Activated CD8-positive, alpha-beta T cell treated with anti-CD3 and anti-CD28 coated beads, Interleukin-2, amount 10 ng/mL, durations not matched to agents 7 days and 5 days (primary cell): Measurements from ENCODE around the gene MBLAC1. TPM values are rescaled to one million over a fixed set of nuclear protein-coding genes. Genes with fewer than 3 reads are reported as not detected.
A peak's percentile ranks its signal among the peaks of the same experiment; 100 is the strongest.

Experiments
- ATAC-seq: fragments of 150-1000 bp; cut with Tn5 transposase; one replicate; pipeline ENCODE4 v1.10.0; 2021; ENCODE audit warnings: moderate library complexity
- CTCF ChIA-PET: fragments of 350-600 bp; sonication (Branson Sonifier 250); formaldehyde crosslinking; loops from one replicate; lab custom pipeline; 2021; ENCODE audit warnings: antibody characterized with exemption; lab: Charles Lee
- POLR2A ChIA-PET: fragments of 350-600 bp; sonication (Branson Sonifier 250); formaldehyde crosslinking; loops from one replicate; lab custom pipeline; 2021; ENCODE audit warnings: antibody characterized with exemption; lab: Charles Lee
- DNase-seq: peaks from one replicate; pipeline ENCODE4 v3.0.0-alpha.2; 2020
- H3K27ac Mint-ChIP-seq: one replicate; pipeline ENCODE4 v1.8.0; 2021; ENCODE audit warnings: mild to moderate bottlenecking, mixed read lengths
- H3K27me3 Mint-ChIP-seq: one replicate; pipeline ENCODE4 v1.8.0; 2021; ENCODE audit warnings: low read depth, mixed read lengths
- H3K36me3 Mint-ChIP-seq: one replicate; pipeline ENCODE4 v1.8.0; 2021; ENCODE audit warnings: low read depth, mixed read lengths
- H3K4me1 Mint-ChIP-seq: one replicate; pipeline ENCODE4 v1.8.0; 2021; ENCODE audit warnings: low read depth, mixed read lengths
- H3K4me3 Mint-ChIP-seq: one replicate; pipeline ENCODE4 v1.8.0; 2021; ENCODE audit warnings: mild to moderate bottlenecking, mixed read lengths
- H3K9me3 Mint-ChIP-seq: one replicate; pipeline ENCODE4 v1.8.0; 2022; ENCODE audit warnings: mixed read lengths; ENCODE audit not compliant: insufficient read depth
- total RNA-seq, 2 experiments: library from RNA; stranded (reverse); gene quantifications; one replicate each; pipeline ENCODE4 v1.2.3, GENCODE V29; 2021

Gene MBLAC1
- total RNA-seq, result 1 to 10 TPM; 4.3 to 5.7 TPM

GRCh38 chr7:100126931-100127865 is at the start of gene MBLAC1:
Gene MBLAC1 (plus strand): TSS chr7:100126967. CDS start chr7:100127396, 429 bp downstream.
- Mint-ChIP-seq H3K4me3 (peak within 1 kb of the TSS; percentile 98), H3K36me3 (peaks cover 33% of the 10 kb centered on the region), H3K9me3 (no peaks in the 10 kb centered on the region), H3K27ac (peak within 1 kb of the TSS; percentile 100), H3K27me3 (no peaks in the 10 kb centered on the region), H3K4me1 (peaks cover 49% of the 10 kb centered on the region)
- peak; percentile 72 for ATAC-seq
- DNase-seq, result peak; percentile 95
- POLR2A ChIA-PET, result interaction anchor here (0.6 to 3.6 kb wide), 10 partner anchors 22 to 654 kb away, joined by 3 to 52 read pairs (median 4); partner anchors contain the start of genes AP4M1, FAM200A, LAMTOR4 and MCM7
- CTCF ChIA-PET, result interaction anchor here (0.7 to 8.7 kb wide), 10 partner anchors 10 to 136 kb away, joined by 3 to 141 read pairs (median 5); partner anchors contain the start of genes AP4M1, LAMTOR4 and MCM7

GRCh38 chr7:100077205-100077604 is 49.6 kb upstream of the MBLAC1 start:
- CTCF ChIA-PET, result interaction anchor here (0.6 to 1.1 kb wide), 2 partner anchors 13 to 97 kb away, joined by 3 to 5 read pairs; no protein-coding TSS in a partner anchor
- POLR2A ChIA-PET, result interaction anchor here (0.7 kb wide), 1 partner anchor 62 kb away, joined by 3 read pairs; no protein-coding TSS in a partner anchor
- no peak overlapping the region for H3K27ac Mint-ChIP-seq

GRCh38 chr7:100079024-100079560 is 47.7 kb upstream of the MBLAC1 start:
- Mint-ChIP-seq H3K4me3 (no peak overlapping the region), H3K9me3 (no peaks in the 10 kb centered on the region), H3K4me1 (peaks cover 25% of the 10 kb centered on the region), H3K36me3 (peaks cover 41% of the 10 kb centered on the region), H3K27me3 (peaks cover 3% of the 10 kb centered on the region), H3K27ac (peak overlapping the region; percentile 17)
- POLR2A ChIA-PET, result no interaction called here
- DNase-seq (no peak), ATAC-seq (no peak)
- CTCF ChIA-PET, result interaction anchor here (1.2 to 1.8 kb wide), 2 partner anchors 8 to 38 kb away, joined by 3 to 5 read pairs; no protein-coding TSS in a partner anchor

More at GRCh38 chr7:100077205-100077604, 49.6 kb upstream of the MBLAC1 start:
- Mint-ChIP-seq H3K27me3 (no peaks in the 10 kb centered on the region), H3K4me1 (peaks cover 17% of the 10 kb centered on the region), H3K9me3 (peaks cover 9% of the 10 kb centered on the region), H3K4me3 (no peak overlapping the region), H3K36me3 (peaks cover 58% of the 10 kb centered on the region)
- ATAC-seq (no peak), DNase-seq (no peak)

- no peak for ATAC-seq
Measured at GRCh38 chr7:100080907-100081534, 45.7 kb upstream of the MBLAC1 start.

GRCh38 chr7:100081535-100082102 is 45.1 kb upstream of the MBLAC1 start, which contains the start of gene ZNF3:
Gene ZNF3 (minus strand): TSS chr7:100081723. CDS start chr7:100077357, 4,366 bp downstream.
- Mint-ChIP-seq H3K9me3 (no peaks in the 10 kb centered on the region), H3K4me1 (peaks cover 25% of the 10 kb centered on the region), H3K36me3 (peaks cover 17% of the 10 kb centered on the region), H3K27me3 (peaks cover 3% of the 10 kb centered on the region), H3K27ac (peak within 1 kb of the TSS; percentile 90), H3K4me3 (peak within 1 kb of the TSS; percentile 83)
- ChIA-PET CTCF (interaction anchor here (0.7 to 1.4 kb wide), 14 partner anchors 10 to 450 kb away, joined by 3 to 10 read pairs (median 4); partner anchors contain the start of genes ZKSCAN1 and ZSCAN21), POLR2A (interaction anchor here (0.7 to 3.0 kb wide), 8 partner anchors 13 to 673 kb away, joined by 3 to 19 read pairs (median 4); partner anchors contain the start of genes AP4M1, BUD31, MCM7 and PDAP1)
- ATAC-seq (peak; percentile 91), DNase-seq (peak; percentile 99)

More at GRCh38 chr7:100080907-100081534, 45.7 kb upstream of the MBLAC1 start:
- Mint-ChIP-seq H3K36me3 (peaks cover 21% of the 10 kb centered on the region), H3K9me3 (no peaks in the 10 kb centered on the region), H3K27ac (peak overlapping the region; percentile 72), H3K4me1 (peaks cover 25% of the 10 kb centered on the region), H3K27me3 (peaks cover 3% of the 10 kb centered on the region), H3K4me3 (peak overlapping the region; percentile 83)
- ChIA-PET CTCF (interaction anchor here (0.9 to 1.2 kb wide), 3 partner anchors 9 to 96 kb away, joined by 3 read pairs; partner anchors contain the start of genes GPC2 and STAG3), POLR2A (interaction anchor here (0.6 to 3.0 kb wide), 4 partner anchors 19 to 161 kb away, joined by 3 to 19 read pairs (median 4); partner anchors contain the start of genes AP4M1, MCM7, ZKSCAN1 and ZSCAN21)
- no peak for DNase-seq

- no peak for DNase-seq
- peaks cover 9% of the 10 kb centered on the region for H3K36me3 Mint-ChIP-seq
- ATAC-seq, result no peak
- peaks cover 31% of the 10 kb centered on the region for H3K4me1 Mint-ChIP-seq
- CTCF ChIA-PET, result interaction anchor here (0.8 to 2.0 kb wide), 17 partner anchors 10 to 451 kb away, joined by 3 to 10 read pairs (median 4); partner anchors contain the start of genes AP4M1, TRIM4, ZKSCAN1 and ZSCAN21
- peak overlapping the region; percentile 83 for H3K4me3 Mint-ChIP-seq
- H3K27ac Mint-ChIP-seq, result peak overlapping the region; percentile 82
- peaks cover 3% of the 10 kb centered on the region for H3K27me3 Mint-ChIP-seq
- POLR2A ChIA-PET, result interaction anchor here (0.6 to 3.0 kb wide), 9 partner anchors 12 to 524 kb away, joined by 3 to 19 read pairs (median 4); partner anchors contain the start of genes AP4M1, MBLAC1, MCM7 and TRIM4
- H3K9me3 Mint-ChIP-seq, result no peaks in the 10 kb centered on the region
Measured at GRCh38 chr7:100082978-100083377, 43.8 kb upstream of the MBLAC1 start.

- Mint-ChIP-seq H3K9me3 (no peaks in the 10 kb centered on the region), H3K27me3 (peaks cover 3% of the 10 kb centered on the region), H3K4me1 (peaks cover 37% of the 10 kb centered on the region), H3K36me3 (peaks cover 3% of the 10 kb centered on the region), H3K4me3 (no peak overlapping the region), H3K27ac (no peak overlapping the region)
- ChIA-PET POLR2A (interaction anchor here (1.3 kb wide), 1 partner anchor 10 kb away, joined by 3 read pairs; no protein-coding TSS in a partner anchor), CTCF (interaction anchor here (0.9 to 1.7 kb wide), 3 partner anchors 45 to 172 kb away, joined by 3 to 8 read pairs (median 4); no protein-coding TSS in a partner anchor)
- no peak for ATAC-seq
- no peak for DNase-seq
Measured at GRCh38 chr7:100085515-100085914, 41.3 kb upstream of the MBLAC1 start.

GRCh38 chr7:100087055-100087750 is 39.6 kb upstream of the MBLAC1 start:
- CTCF ChIA-PET, result no interaction called here
- no peak for ATAC-seq

GRCh38 chr7:100088095-100088620 is 38.6 kb upstream of the MBLAC1 start:
- H3K27ac Mint-ChIP-seq, result peak overlapping the region; percentile 93
- no peaks in the 10 kb centered on the region for H3K9me3 Mint-ChIP-seq
- H3K4me1 Mint-ChIP-seq, result peaks cover 42% of the 10 kb centered on the region
- peak overlapping the region; percentile 91 for H3K4me3 Mint-ChIP-seq
- peaks cover 30% of the 10 kb centered on the region for H3K36me3 Mint-ChIP-seq
- peak; percentile 16 for ATAC-seq
- no peaks in the 10 kb centered on the region for H3K27me3 Mint-ChIP-seq
- ChIA-PET POLR2A (interaction anchor here (0.6 to 6.3 kb wide), 3 partner anchors 10 to 61 kb away, joined by 3 to 57 read pairs (median 4); partner anchors contain the start of genes AP4M1 and MCM7), CTCF (interaction anchor here (1.1 kb wide), 1 partner anchor 38 kb away, joined by 5 read pairs; the partner anchor contains the start of gene ZSCAN21)
- DNase-seq, result no peak

More at GRCh38 chr7:100087055-100087750, 39.6 kb upstream of the MBLAC1 start:
- Mint-ChIP-seq H3K27ac (peak overlapping the region; percentile 25), H3K36me3 (peaks cover 20% of the 10 kb centered on the region), H3K4me1 (peaks cover 45% of the 10 kb centered on the region), H3K4me3 (peak overlapping the region; percentile 19), H3K9me3 (no peaks in the 10 kb centered on the region), H3K27me3 (peaks cover 3% of the 10 kb centered on the region)
- no peak for DNase-seq
- POLR2A ChIA-PET, result interaction anchor here (1.0 to 1.9 kb wide), 2 partner anchors 14 to 72 kb away, joined by 3 to 7 read pairs; partner anchors contain the start of genes AP4M1 and MCM7
